Thyroid gland (tissue), 4 donors: Measurements from ENCODE around the gene STK17B.

Experiments used
- POLR2A ChIP-seq, 2 donors: fragments of 450-650 bp; IDR thresholded peaks; one replicate each; pipeline ENCODE4 v1.6.1; 2017; ENCODE audit warnings: antibody characterized with exemption in 2 of 2, mild to moderate bottlenecking in 2 of 2, moderate library complexity in 1 of 2
- TF ChIP-seq, protein P1 (sequence below), 6 experiments: fragments of 200-600 bp in 3 of 6; fragments of 450-650 bp in 3 of 6; sonication (generic) in 3 of 6; IDR thresholded peaks; one replicate each; pipeline ENCODE4 v1.5.1; 2016 to 2019; ENCODE audit warnings: antibody characterized with exemption in 6 of 6, mild to moderate bottlenecking in 2 of 6, inconsistent platforms in 1 of 6, moderate library complexity in 1 of 6

- TF ChIP-seq, protein P1, sequence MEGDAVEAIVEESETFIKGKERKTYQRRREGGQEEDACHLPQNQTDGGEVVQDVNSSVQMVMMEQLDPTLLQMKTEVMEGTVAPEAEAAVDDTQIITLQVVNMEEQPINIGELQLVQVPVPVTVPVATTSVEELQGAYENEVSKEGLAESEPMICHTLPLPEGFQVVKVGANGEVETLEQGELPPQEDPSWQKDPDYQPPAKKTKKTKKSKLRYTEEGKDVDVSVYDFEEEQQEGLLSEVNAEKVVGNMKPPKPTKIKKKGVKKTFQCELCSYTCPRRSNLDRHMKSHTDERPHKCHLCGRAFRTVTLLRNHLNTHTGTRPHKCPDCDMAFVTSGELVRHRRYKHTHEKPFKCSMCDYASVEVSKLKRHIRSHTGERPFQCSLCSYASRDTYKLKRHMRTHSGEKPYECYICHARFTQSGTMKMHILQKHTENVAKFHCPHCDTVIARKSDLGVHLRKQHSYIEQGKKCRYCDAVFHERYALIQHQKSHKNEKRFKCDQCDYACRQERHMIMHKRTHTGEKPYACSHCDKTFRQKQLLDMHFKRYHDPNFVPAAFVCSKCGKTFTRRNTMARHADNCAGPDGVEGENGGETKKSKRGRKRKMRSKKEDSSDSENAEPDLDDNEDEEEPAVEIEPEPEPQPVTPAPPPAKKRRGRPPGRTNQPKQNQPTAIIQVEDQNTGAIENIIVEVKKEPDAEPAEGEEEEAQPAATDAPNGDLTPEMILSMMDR (IDR thresholded peaks at IDR 0.05) = no peak
- no peak for TF ChIP-seq POLR2A (IDR thresholded peaks at IDR 0.05)
Observed at GRCh38 chr2:196214156-196214555, 42.8 kb upstream of the STK17B start.
